Stimulated activated CD8-positive, alpha-beta memory T cell treated with anti-CD3 and anti-CD28 coated beads, Interleukin-2, amount 100 ng/mL, for 1 hour (primary cell): Measurements from ENCODE around the gene CAMSAP2.
"Not testable (repeated sequence)": the region's sequence is repeated elsewhere in the genome, so short reads cannot be mapped to it uniquely, and the experiment has no call there.

ENCODE experiments used
- DNase-seq, 2 donors: peaks; one replicate each; pipeline ENCODE4 v3.0.0-alpha.2; 2020; ENCODE audit warnings: low read depth in 2 of 2

The CAMSAP2 gene

DNA sequence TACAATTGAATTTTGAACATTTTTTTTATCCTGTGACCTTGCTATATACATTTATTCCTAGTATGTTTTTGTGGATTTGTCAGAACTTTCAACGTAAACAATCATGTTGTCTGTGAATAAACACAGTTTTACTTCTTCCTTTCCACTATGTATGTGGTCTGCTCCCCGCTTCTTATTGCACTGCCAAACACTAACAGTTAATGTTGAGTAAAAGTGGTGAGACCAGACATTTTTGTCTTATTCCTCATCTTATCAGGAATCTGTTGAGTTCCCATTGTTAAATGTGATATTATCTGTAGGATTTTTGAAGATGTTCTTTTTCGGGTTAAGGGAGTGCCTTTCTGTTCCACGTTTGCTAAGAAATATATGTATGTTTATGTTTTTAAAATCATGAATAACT is 45.9 kb downstream of the CAMSAP2 start:
- DNase-seq, result no peak

DNA sequence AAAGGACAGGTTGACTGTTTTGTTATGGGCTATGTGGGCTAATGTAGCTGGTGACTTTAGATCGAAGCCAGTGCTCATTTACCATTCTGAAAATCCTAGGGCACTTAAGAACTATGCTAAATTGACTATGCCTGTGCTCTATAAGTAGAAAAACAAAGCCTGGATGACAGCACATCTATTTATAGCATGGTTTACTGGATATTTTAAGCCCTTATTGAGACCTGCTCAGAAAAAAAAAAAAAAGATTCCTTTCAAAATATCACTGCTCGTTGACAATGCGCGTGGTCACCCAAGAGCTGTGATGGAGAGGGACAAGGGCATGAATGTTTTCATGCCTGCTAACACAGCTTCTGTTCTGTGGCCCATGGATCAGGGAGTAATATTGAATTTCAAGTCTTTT is 48.1 kb downstream of the CAMSAP2 start:
- no peak for DNase-seq

DNA sequence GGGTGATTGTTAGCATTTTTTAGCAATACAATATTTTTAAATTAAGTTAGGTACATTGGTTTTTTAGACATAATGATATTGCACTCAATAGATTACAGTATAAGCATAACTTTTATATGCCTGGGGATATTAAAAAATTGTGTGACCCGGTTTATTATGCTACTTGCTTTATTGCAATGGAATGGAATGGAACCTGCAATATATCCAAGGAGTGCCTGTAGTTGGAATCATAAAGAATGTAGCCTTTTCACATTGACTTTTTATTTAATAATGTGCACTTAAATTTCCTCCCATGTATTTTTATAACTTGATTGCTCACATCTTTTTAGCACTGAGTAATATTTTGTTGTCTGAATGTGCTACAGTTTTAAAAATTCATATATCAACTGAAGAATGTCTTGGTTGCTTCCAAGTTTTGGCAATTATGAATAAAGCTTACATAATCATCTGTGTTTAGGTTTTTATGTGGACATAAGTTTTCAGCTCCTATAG is 49.2 kb downstream of the CAMSAP2 start:
- DNase-seq, result no peak

DNA sequence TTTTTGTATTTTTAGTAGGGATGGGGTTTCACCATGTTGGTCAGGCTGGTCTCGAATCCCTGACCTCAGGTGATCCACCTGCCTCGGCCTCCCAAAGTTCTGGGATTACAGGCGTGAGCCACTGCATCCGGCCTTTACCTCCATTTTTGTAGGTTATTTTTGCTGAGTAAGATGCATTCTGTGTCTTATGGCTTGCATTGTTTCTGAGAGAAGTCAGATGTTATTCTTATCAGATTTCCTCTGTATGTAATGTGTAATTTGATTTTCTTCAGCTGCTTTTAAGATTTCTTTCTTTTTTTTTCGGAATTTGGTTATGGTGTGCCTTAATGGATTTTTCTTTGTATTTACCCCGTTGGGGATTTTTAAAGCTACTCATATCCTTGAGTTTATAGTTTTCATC is 52.3 kb downstream of the CAMSAP2 start:
- DNase-seq, result not testable (repeated sequence)

DNA sequence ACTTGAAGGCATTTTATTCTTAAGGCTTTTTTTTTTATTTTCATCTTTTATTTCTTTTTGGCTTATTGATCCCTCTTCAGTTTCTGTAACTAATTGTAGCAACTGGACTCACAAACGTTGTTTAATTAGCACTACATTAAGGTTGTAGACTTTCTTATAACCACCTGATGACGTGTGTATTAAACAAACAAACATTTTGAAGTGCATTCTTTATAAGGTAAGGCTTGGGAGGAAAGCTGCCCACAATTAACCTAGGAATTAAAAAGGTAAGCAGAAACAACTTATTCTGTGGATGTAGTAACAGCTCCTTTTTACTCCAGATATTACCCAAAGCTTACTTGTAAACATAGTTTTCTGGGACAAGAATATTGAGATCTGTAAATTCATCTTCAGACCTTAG is 55.0 kb downstream of the CAMSAP2 start:
- no peak for DNase-seq

DNA sequence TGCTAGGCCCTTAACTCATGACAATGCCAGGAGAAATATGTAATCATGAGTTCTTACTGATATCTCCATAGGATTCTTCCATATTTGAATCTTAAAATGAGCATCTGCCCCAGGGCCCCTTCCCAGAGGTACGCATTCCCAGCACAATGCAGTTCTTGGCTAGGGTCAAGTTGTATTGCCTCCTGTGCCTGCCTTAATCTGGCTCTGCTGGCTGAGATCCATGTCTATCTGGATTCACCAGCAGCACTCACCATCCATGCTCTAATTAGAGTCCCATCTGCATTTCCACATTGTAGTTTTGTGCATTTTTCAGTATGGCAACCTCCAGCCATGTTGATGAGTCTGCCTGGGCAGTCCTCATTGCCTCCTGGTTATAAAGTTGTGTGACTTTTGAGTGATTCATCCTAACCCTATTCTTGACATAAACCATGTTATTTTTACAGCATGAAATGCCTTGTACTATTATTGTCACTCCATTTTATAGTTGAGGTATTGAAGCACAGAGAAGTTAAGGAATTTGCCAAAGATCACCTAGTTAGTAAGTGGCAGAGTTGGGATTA is 55.9 kb downstream of the CAMSAP2 start:
- DNase-seq, result no peak

DNA sequence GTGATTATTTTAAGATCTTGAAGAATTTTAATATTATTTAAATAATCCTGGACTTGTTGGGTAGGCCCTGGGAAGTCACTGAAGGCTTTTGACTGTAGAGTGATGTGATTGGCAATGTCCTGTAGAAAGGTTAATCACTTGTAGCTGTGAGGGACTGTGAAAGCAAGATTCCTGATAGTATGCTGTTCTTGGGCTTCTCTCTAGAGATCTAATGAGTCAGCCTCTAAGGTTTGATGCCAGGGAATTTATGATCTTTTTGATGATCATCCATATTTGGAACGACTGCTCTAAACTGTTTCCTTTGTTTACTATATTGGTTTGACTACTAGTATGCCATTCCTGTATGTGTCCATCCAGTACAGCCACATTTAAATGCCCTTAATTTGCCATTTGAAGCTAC is 56.5 kb downstream of the CAMSAP2 start:
- no peak for DNase-seq

DNA sequence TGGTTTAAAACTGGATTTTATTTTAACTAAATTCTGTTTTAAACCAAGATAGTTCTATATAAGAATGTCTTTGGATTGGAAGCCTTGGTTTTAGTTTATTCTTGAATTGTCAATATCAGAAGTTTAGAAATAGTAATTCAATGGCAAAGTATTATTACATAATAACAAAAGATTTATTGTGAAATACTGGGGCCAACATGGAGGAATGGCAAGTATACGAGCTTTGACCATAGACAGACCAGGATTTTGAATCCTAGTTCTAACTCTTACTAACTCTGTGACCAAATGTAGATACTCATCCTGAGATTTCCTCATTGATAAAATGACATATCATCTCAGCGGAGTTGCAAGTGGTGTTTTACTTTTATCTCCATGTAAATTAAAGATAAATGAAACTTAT is 63.3 kb downstream of the CAMSAP2 start:
- DNase-seq, result no peak

DNA sequence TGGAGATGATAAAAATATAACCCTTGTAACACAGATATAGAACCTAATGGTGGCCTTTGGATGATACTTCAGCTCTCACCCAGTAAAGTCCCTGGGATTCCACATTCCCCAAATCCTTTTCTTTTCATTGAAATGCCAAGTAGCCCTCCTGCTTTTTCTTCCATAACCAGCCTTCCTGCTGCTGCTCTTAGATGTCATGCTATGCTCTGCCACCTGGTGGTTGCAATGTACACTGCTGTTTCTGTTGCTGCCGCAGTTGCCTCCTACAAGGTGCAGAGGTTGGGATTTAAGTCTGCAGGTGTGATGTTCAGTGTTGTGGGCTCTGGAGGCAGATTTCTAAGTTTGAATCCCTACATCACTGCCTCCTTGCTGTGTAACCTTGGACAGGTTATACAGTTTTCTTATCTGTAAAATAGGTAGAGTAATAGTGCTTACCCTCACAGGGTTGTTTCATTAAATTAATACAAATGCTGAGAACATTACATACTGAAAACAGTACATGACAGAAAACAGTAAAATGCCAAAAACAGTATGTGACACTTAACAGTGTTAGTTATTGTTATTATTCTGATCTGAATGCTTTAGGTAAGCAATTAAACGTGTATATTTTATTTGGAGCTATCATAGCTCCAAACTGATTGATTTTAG is 64.3 kb downstream of the CAMSAP2 start:
- peak; percentile 31 to 59 for DNase-seq

DNA sequence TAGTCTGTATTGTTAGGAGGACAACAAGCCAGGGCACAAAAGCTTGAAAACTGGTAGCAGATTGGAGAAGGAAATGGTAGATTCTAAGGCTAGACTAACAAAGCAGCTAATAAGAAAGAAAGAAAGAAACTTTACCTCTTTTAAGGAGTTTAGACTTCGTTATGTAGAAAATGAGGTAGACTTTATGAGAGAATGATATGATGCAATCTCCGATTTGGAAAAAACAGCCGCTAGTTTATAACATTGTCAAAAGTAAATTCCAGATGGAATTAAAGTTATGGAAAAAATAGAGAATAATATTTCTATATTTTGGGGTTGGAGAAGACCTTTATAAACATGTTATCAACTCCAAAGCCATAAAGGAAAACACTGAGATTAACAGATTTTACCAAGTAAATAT is 67.0 kb downstream of the CAMSAP2 start:
- DNase-seq, result no peak

DNA sequence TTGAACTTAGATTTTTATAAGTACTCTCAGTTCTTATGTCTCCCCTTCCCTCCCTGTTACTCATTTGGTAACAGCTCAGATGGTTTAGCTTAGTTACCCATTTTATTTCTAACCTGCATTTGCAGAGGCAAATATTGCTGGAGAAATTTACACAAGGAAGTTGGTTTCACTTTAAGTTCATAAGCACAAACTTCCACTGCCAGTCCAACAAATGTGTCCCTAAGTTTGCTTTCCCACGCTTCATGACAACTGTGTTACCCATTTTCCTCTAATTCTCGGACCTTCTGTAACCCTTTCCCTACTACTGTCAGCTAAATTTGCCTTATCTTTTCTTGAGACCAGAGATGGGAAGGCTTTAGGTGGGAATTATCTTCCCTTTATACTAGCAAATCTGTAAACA is 70.2 kb downstream of the CAMSAP2 start:
- no peak for DNase-seq

DNA sequence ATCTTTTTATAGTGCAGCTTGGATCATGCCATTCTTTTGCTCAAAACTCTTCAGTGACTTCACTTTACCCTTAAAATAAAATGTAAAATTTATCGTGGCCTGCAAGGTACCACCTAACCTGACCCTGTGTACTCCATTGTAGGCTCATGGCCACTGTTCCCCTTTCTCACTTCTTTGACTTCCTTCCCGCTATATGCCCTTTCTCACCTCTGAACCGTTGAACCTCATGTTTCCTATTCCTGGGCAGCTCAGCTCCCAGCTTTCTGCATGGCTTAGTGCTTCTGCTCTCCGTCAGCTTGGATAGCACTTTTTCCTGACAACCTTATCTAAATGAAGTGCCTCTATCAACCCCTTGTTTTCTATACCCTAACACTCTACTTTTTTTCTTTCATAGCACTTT is 73.0 kb downstream of the CAMSAP2 start:
- no peak for DNase-seq

DNA sequence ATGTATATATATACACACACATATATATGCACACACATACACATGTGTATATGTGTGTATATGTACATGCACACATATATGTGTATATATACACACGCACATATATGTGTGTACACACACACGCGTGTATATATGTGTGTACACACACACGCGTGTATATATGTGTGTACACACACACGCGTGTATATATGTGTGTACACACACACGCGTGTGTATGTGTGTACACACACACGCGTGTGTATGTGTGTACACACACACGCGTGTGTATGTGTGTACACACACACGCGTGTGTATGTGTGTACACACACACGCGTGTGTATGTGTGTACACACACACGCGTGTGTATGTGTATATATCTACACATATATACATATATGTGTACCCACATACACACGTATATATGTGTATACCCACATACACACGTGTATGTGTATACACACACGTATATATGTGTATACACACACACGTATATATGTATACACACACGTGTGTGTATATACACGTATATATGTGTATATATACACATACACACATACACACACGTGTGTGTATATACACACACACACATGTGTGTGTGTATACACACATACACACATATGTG is 78.0 kb downstream of the CAMSAP2 start:
- not testable (repeated sequence) for DNase-seq

DNA sequence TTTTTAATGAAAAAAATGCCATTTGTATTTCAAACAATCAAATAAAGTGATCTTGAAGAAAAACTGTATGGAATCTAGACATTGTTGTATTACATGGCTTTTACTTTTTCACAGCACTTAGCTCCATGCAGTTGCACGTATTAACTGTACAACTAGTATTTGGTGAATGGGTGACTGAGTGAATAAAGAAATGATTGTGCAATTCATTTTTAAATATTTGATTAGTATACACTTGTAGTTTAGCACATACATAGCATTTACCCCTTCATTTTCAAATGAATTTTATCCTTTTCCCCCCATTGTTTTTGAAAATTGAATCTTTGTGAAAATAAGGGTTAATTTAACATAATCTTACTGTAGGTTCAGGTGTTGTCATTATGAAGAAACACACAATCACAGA is 79.6 kb downstream of the CAMSAP2 start:
- no peak for DNase-seq

DNA sequence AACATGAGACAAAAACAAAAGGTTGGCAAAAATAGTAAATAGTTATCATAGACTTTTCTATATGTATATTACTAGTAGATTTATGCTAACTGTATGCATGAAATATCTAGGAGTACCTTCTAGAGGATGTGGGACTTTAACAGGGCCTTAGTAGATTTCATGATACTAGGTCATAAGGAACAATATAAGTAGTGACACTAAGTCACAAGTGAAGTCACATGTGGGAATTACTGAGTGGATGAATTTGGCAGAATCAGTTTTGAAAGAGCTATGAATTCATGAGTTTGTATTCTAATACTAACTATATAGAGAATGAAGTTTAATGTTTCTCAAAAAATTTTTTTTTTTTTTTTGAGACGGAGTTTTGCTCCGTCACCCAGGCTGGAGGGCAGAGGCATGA is 81.0 kb downstream of the CAMSAP2 start:
- DNase-seq, result no peak

DNA sequence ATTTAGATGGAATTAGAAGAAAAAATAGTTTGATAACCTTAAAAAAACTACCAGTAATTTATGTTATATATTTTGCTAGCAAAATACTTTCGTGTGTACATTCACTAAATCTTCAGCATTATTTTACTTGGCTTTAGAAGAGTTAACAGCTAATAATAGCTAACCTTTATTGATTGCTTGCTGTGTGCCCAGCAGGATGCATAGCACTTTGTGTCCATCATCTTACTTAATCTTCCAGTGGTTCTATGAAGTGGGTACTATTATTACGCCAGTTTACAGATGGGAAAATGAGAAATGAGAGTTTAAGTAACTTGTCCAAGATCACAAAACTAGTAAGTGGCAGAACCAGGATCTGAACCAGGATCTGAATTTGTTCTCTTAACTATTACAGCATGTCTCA is 92.4 kb downstream of the CAMSAP2 start:
- DNase-seq, result no peak

DNA sequence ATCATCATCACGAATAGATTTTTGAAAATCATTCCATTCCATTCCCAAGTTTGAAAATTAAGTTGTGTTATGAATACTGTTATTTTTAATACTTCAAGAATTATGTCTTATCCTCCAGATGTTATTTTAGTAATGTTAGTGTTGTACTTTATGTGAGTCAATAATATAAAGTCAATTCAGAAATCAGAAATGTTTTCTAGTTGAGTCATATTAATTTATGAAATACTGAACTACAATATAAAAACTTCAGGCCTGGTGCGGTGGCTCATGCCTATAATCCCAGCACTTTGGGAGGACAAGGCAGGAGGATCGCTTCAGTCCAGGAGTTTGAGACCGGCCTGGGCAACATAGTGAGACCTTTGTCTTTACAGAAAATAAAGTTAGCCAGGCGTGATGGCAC is 95.7 kb downstream of the CAMSAP2 start:
- DNase-seq, result no peak

DNA sequence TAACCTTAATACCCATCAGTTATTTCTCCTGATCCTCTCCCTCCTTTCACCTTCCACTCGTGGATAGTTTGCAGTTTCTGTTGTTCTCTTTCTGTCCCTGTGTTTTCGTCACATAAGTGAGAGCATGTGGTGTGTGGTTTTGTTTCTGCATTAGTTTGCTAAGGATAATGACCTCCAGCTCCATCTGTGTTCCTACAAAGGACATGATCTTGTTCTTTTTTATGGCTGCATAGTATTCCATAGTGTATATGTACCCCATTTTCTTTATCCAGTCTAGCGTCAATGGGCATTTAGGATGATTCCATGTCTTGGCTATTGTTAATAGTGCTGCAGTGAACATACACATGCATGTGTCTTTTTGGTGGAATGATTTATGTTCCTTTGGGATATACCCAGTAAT is 97.5 kb downstream of the CAMSAP2 start:
- DNase-seq, result no peak

DNA sequence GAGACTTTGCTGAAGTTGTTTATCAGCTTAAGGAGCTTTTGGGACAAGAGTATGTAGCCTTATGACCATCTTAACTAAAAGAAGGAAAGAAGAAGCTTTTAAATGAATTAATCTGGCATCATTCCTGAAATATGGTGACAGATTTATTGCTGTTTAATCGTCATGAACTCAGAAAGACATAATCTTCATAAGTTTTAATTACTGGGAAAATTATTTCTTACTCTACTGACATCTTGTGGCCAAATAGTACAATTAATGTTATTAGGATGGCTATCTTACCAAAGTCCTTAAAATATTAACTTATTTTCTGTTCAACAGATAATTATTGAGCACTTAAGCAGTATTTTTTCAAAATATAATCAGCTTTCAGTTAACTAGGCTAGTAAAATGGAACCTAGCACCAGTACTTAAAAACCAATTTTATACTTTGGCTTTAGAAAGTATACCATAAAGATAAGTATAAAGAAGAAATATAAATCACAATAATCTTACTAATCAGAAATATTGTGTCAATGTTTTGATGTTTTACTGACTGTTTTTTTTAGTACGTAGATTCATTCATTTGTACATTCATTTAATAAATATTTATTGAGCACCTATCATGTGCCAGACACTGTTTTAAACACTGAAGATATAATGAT is 99.4 kb downstream of the CAMSAP2 start:
- no peak for DNase-seq

DNA sequence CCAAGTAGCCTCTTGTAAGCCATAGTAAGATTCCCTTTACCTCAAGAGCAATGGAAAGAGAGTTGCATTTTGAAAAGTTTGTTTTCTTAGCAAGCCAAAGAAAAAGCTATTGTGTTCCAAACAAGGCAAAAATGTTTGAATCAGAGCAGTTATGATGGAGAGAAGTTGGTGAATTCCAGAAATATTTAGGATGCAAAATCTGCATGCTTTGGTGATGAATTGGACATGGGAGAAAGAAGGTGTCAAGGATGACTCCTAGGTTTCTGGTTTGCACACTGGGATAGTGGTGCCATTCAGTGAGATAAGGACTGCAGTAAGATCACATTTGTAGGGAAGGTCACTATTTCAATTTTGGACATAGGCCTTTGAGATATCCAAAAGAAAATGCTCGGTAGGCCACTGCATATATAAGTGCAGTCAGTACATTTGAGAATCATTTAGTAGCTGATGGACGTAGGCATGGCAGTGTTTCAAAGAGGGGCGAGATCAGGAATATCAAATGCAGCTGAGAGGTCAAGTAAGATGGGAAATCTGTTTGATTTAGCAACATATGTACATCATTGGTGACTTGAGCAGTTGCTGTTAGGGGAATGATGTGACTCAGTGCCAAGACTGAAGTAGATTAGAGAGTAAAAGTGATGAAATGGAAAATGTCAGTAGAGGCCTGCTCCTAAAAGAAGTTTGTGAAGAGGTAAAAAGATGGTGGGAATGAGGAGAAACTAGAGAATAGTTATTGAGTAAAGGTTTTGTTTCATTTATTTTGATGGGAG is 100.2 kb downstream of the CAMSAP2 start:
- DNase-seq, result no peak

DNA sequence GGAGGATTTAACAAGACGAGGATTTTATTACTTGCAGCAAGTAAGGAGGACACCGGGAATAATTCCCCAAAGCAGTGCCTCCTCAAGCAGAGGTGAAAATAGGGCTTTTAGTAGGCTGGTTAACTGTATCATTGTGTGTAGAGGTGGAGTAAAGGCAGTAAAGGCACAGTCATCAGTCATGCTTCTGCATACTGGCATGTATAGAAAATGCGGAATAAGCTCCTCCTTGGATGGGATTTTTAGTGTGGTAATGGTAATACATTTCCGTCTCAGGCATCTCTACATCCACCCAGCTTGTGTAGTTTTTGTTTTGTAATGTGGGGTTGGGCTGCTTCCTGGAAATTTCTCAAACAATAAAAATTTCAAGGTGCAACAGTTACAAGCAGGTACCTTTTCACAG is 106.7 kb downstream of the CAMSAP2 start:
- no peak for DNase-seq

DNA sequence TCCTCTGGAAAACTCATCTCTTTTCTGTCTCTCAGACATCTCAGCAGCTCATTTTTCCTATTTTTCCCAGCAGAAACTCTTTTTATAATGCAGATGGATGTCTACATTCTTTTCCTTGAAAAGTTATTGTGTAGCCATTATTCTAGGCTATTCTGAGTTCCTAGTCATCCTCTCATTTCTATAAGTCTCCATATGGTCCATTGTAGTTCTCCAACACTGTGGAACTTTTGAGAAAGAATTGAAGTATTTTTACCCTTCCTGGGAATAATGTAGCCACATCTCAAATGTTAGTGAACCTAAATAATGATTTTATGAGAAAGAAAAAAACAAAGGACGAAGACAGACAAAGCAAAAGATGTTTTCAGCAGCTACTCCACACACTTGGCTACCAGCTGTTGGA is 107.7 kb downstream of the CAMSAP2 start:
- no peak for DNase-seq
